Stimulated activated CD8-positive, alpha-beta memory T cell treated with anti-CD3 and anti-CD28 coated beads, Interleukin-4, amount 100 ng/mL, for 4 hours (primary cell): Measurements from ENCODE around the gene ERBB4.

ENCODE experiments used
- DNase-seq, 2 donors: peaks; one replicate each; pipeline ENCODE4 v3.0.0-alpha.2; 2020; ENCODE audit warnings: low read depth in 2 of 2, low spot score in 1 of 2

The ERBB4 gene

DNA sequence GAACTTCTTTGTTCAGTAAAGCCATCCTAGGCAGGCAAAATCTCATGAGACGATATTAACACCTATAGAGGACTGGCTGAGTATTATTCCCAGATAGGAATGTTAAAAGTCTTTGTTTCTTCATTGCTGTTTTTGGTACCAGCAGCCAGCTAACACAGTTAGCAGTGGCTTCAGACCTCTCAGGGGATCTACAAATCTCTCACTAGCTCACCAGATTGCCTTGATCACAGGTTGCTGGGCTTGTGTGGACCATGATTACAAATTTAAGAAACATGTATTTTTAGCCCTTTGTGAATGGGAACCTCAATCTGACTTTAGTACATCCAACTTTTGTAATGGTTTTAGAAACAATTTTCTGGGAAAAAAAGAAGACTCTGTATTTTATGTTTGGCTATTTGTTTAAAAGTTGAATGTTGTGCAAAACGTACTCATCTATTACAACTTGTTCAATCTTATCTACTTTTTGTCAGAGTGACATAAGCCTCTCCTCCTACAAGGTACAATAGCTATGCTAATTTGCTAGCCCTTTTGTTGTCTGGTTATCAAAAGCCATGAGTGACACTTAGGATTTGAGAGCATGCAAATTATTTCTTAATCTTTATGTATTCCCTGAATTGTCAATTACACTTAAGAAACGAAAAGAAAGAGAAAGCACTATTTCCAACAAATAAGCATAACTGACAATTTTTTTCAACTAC lies 693.1 kb downstream of the ERBB4 start:
- DNase-seq, result no peak

DNA sequence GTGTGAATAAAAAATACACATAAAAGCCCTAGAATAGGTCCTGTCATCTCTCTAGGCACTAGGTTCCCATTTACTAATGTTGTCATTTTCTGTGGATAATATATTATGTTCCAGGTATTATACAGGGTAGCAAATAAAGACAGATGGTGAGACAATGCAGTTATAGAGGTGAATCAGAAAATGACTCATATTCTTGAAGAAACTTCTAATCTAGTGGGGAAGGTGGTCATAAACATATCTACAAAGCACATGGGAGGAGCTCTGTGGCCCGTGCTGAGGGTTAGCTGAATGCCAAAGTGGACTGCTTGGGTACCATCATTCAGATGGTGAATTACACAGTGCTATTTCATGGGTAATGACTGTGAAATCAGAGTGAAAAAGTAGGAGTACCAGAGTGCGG lies 700.9 kb downstream of the ERBB4 start:
- no peak for DNase-seq

DNA sequence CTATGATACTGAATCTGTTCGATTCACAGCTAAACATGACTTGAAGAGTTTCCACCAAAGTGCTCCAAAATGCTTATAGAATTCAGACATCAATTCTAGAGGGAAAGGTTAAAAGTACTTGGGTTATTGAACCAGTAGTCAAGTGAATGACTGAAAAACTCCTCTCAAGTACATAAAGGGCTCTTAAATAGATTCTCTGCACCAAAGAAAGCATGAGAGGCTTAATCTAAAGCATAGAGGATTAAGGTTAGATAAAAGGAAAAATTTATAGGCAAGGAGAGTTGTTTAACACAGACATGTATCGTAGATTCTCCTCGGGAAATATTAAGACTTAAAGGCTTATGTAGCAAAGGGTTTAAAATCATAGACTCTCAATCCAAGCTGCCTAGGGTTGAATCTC lies 701.4 kb downstream of the ERBB4 start:
- DNase-seq, result no peak

DNA sequence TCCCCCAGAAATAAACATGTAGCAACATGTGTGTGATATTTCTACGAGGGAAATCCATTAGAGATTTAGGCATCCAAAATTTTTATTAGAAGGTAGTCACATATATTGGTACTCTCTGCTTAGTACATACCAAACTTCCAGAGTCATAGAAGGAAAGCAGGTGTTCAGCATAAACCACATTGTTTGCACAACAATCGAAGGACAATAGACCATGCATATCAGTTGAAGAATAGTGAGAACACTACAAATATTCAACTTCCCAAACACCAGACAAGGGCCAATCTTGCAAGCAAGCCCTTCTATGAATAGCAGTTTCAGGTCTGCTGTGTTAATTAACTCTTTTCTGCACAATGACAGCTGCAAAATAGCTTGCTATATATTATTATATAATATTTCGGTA lies 702.2 kb downstream of the ERBB4 start:
- no peak for DNase-seq

DNA sequence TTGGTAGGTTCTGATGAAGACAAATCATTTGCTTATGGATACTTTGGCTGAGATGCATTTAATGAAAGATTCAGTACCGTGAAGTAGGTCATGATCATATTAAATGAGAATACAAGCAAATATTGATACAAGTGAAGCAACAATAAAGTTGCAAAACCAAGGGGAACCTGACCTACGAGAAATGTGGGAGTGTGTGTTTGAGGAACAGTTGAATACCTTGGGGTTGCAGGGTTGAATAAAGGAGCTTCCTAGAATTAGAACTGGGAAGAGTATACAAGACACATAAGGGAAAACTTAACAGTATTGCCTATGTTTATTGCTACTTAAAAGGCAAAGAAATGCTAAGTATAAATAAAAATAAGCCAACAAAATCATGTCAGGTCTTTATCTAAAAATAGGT lies 702.9 kb downstream of the ERBB4 start:
- DNase-seq, result no peak

DNA sequence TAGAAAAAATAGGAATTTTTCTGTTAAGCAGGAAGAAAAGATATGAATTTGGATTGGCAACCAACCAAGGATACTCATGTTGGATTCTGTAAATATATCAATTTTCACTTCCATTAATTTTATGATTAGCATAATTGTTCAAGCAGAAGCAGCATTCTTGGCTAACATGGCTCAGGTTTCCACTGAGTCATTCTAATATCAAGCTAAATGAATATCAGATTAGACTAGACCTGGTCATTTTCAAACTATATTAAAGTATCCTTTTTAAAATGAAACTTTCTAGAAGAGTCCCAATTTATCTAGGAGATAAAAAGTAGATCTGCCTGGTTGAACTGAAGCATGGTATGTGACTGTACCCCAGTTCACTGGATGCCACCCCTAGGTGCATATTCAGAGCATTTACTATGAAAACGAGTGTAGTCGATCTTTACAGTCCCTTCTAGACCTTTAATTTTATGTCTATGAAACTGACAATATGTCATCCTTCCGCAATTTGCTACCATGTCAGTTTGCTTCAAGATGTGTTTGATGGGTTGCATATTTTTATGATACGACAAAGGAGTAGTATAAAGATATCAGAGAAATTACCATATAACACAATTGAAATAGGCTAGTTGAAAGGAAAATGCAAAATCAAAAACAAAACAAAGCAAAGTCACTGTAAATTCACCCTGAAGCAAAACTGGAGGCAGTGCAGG lies 704.9 kb downstream of the ERBB4 start:
- DNase-seq, result no peak

DNA sequence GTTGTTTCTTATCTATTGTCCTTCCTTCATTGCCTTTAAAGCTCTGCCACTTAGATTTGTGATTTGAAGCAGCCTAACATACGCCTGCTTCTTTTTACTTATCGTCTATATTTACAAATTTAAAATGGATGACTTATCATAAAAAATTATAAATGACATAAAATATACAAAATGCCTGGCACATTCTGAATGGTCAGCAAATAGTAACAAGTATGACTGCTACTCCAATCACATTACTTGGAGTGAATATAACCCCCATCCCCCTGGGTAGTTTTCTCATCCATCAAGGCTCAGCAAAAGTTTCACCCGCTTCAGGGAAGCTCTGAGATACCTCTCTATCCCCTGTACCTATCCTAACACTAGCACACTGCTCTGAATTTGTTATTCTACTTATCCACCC lies 708.9 kb downstream of the ERBB4 start:
- no peak for DNase-seq

DNA sequence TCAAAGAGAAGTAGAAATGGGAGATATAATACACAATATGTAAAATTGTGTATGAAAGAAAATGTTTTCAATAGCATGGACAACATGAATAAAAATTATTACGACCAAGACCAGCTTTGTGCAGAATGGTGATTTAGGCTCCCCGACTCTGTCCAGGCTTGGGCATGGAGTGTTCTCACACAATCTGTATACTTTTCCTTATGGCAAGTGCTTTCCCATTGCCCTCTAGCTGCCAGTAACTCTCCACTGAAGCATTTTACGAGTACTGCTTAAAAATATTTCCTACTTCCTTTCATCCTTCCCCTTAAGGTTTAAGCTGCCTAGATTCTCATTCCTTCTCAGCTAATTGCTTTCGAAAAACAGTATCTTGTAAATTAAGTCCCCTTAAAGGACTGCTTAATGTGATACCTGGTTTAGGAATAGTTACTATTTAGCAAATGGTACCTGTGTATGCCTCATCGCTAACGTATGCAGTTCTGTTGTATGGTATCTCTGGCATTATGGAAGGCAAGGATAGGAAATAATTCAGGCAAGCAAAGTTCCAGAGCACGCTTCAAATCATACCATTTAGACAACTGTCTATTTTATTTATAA lies 714.6 kb downstream of the ERBB4 start:
- no peak for DNase-seq

DNA sequence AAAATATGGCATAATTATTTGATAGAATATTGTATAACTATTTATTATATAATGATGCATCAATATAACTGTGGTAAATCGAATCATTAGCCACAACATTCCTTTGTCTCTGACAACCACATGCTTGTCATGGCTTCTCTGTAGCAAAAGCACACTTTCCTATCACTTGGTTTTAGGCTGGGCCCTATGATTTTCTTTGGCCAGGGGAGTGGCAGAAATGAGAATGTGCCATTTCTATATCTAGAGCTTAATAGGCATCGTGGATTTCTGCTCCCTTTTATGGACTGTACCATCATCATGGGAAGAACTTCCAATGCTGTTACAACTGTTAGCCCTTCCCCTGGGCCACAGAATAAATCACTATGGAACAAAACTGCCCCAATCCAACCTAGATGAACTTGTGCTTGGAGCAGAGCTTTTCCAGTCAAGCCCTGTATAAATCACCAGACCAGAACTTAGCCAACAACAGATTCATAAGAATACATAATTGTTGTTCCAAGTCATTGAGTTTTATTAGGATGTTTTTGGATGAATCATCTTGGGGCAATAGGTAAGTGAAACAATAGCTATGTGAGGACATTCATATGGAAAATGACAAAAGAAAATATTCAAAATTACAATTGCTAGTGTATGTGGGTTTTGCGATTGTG lies 715.8 kb downstream of the ERBB4 start:
- DNase-seq, result no peak

DNA sequence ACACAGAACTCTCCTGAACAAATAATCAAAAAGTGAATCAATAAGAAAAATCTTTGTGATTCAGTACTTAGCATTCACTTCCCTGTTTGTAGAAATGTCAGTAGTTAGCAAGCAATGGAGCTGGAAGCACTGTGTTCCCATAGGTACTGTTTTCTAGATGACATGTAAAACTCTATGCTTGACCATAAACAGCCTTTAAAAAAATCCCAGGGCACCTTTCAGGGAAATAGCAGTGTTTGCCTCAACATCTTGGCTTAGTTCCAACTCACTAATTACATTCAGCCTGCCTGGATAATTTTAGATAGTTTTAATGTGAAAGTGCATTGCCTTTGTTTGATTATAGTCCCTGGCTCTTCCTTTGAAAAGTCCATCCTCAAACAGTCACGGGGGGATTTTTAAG lies 721.8 kb downstream of the ERBB4 start:
- DNase-seq, result no peak

DNA sequence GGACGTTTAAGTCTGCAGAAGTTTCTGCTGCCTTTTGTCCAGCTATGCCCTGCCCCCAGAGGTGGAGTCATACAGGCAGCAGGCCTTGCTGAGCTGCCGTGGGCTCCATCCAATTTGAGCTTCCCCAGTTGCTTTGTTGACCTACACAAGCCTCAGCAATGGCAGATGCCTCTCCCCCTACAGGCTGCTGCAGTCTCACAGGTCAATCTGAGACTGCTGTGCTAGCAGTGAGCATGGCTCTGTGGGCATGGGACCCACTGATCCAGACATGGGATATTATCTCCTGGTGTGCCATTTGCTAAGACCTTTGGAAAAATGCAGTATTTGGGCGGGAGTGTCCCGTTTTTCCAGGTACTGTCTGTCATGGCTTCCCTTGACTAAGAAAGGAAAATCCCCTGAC lies 726.0 kb downstream of the ERBB4 start:
- no peak for DNase-seq

DNA sequence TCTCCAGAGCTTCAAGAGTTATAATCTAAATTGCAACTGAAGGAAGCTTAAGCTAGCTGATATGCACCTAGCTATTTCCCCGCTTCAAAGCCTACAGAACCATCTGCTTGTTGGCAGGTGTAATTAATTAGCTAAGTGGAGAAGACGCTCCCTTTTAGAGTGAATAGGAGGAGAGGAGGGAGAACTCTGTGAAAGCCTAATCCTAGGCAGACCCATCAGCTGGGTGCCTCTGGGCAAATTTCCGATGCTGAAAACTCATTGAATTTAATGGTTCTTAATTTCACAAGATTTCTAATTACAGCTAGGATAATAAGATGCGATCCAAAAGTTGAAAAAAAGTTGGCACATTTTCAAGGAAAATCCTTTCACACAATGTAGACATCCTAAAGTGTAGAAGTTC lies 735.9 kb downstream of the ERBB4 start:
- no peak for DNase-seq

DNA sequence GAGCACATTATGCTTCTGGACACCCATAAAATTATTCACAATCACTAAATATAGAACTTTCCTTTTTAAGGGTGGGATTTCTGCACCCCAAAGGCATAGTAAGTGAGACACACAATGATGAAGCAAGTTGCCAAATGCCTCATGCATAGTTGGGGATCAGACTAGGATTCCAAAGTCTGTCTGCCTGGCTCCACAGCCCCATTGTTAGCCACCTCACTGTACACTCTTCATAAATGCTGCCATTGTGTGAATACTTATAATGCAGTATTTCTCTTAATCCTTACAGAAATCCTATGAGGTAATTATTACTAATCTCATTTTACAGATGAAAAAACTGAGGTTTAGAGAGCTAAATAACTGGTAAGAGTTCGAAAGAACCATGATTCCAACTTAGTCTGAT lies 738.6 kb downstream of the ERBB4 start:
- DNase-seq, result no peak

DNA sequence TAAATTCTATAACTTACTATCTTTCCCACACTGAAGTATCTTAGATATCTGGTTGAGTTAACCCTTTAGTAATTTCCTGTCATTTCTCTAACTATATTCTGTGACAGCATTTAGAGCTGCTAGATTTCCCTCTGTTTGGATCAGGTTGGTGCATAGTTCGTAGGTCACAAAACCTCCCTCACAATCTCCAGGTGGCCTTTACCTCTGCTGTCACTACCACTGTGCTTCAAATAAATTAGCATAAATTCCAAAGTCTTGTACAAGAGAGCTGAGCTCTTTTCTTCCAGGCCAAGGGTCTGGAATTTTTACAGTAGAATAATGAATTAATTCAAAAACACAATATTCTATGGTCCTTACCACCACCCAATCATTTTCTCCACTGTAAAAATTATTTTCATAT lies 739.7 kb downstream of the ERBB4 start:
- no peak for DNase-seq

DNA sequence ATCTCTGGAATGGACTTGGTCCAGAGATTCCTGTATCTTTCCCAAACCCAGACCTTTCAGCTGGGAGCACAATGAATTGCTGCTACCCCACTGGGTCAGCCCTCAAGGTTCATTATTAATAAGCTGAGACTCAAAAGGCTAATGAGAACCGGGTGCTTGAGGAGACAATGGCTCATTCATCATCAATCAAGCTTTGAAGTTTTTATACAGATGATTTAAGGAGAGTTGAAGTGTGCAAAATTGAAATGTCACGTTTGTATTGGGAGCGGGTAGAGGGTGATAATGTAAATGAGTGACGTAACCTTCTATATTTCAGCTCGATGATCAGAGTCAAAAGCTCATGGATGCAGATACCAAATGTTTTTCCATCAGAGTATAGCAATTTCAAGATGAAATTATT lies 744.9 kb downstream of the ERBB4 start:
- no peak for DNase-seq

DNA sequence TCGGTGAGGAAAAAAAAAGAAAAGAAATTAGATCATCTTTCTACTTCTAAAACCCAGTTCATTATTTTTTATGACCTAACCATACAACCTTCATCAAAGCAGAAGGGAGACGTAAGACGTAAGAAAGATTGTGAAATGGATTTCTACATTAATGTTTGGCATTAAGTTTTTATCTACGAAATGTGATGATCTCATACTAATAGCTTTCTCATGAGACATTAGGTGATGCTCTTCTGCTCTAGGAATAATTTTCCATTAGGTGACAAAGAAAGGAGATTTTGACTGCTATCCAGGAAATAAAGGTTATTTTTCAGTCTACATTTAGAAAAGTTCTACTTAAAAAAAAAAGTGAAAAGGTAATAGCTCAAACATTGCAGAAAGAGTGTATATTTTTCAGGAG lies 748.6 kb downstream of the ERBB4 start:
- no peak for DNase-seq

DNA sequence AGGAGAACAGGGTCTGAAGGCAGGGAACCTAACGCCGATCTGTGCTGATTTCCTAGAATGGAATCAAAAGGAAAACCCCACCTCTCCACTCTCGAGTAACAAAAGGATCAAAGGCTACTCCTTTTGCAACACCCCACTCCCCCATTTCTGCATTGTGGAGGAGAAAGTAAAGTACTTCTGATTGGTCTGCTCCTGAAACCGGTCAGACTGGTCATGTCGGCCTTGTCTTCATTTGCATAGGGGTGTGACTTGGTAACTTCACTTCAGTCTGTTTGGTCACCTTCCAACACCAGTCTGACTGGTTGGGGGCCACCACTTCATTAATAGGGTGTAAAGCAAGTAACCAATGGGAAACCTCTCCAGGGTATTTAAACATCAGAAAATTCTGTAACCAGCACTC lies 771.9 kb downstream of the ERBB4 start:
- DNase-seq, result no peak

DNA sequence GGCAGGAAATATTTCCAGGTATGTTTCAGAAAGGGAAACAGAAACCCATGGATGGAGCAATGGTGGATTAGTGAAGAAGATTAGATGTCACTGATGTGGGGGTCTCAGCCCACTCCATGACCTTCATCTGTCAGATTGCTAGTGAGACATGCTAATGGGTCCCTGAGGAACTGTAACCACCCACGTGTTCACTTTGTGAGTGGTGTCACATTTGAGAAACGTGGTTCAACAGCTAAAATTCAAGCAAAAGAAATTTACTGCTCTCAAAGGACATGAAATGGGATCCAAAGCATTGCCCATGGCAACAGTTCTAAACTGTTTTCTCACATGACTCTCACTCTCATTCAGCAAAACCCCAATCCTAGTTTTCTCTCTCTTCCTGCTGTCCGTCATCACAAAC lies 776.1 kb downstream of the ERBB4 start:
- no peak for DNase-seq

DNA sequence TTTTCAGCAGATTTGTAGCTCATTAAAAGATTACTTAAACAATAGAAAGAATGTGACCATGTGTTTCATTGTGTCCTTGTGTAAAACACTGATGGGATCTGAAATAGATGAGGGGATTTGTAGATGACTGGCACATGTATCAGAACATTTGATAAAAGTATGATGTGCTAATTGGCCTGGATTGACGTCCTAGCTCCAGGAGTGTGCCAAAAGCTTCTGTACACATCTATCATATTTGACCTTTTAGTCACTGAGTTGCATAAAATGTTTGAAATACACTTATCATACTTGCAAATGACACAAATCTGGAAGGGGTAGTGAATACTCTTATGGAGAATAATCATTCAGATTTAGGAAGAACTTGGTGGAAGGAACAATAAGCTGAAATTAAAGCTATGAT lies 778.5 kb downstream of the ERBB4 start:
- no peak for DNase-seq

DNA sequence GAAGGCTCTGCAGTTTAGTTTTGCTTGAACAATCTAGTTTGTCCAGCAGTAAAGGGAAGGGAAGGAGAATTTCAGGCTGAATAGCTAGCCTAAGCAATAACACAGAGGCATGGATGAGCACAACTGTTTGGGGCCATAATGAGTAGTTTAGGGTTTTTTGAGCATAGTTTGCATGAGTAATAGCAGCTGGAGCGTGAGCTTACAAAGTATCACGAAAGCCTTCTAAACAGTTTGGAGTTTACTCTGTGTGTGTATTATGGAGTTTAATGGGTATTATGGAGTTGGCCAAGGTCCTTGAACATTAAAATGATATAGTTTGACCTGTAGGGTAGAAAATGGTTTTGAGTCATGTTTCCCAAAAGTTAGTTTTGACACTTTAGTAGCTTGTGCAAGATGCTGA lies 782.3 kb downstream of the ERBB4 start:
- no peak for DNase-seq

DNA sequence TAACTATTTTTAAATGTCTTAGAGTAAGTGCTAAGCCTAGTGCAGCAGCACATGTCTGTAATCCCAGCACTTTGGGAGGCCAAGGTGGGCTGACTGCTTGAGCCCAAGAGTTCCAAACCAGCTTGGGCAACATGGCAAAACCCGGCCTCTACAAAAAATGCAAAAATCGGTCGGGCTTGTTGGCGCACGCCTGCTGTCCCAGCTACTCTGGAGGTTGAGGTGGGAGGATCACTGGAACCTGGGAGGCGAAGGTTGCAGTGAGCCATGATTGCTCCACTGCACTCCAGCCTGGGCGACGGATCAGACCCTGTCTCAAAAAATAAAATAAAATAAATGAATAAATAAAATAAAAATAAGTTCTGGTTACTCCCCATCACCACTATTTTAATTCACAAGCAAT lies 783.4 kb downstream of the ERBB4 start:
- no peak for DNase-seq

DNA sequence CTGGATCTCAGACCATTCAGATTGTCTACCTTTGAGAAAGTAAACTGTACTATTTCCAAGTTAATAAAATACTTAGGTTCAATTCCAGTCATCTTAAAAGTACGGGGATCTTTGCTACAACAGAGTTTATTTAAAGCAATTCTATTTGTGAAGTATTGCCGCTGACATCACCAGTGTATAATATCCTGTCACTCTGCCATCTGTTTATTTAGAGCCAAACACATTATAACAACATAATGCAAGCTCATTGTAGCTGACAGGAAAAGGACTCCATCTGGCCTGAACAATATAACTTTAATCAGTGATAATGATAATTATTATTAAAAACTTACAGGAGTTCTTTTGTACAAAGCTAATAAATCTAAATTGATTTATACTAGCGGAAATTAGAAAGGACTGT lies 786.8 kb downstream of the ERBB4 start:
- DNase-seq, result no peak
